GM21737 (cell line): ENCODE measurements around the gene TIMP2.
"Not testable (repeated sequence)": the region's sequence is repeated elsewhere in the genome, so short reads cannot be mapped to it uniquely, and the experiment has no call there.

Source experiments
- ATAC-seq: cut with Tn5 transposase; IDR thresholded peaks from one replicate; pipeline ENCODE4 v1.9.1; 2021; ENCODE audit warnings: mild to moderate bottlenecking, moderate library complexity; ENCODE audit not compliant: unreplicated experiment

TIMP2 gene

GRCh38 chr17:78925234-78925633 is at the start of gene TIMP2:
TSS of gene TIMP2 (minus strand) at chr17:78925387. CDS start at chr17:78925088, 299 bp downstream.
- ATAC-seq: no peak

GRCh38 chr17:78973792-78974520 is 48.8 kb upstream of the TIMP2 start:
- no peak for ATAC-seq

- ATAC-seq: no peak
These were observed 48.0 kb upstream of the TIMP2 start for GRCh38 chr17:78973196-78973595.

- no peak for ATAC-seq
These were observed 47.4 kb upstream of the TIMP2 start for GRCh38 chr17:78972507-78973105.

GRCh38 chr17:78971756-78972506 is 46.7 kb upstream of the TIMP2 start:
- no peak for ATAC-seq

- ATAC-seq: no peak
These were observed 45.9 kb upstream of the TIMP2 start for GRCh38 chr17:78970834-78971755.

GRCh38 chr17:78969865-78970264 is 44.7 kb upstream of the TIMP2 start:
- ATAC-seq: no peak

- ATAC-seq: no peak
These were observed 42.7 kb upstream of the TIMP2 start for GRCh38 chr17:78967782-78968362.

- ATAC-seq: no peak
These were observed 41.9 kb upstream of the TIMP2 start for GRCh38 chr17:78966910-78967600.

GRCh38 chr17:78966123-78966813 is 41.1 kb upstream of the TIMP2 start:
- no peak for ATAC-seq

GRCh38 chr17:78965491-78965924 is 40.3 kb upstream of the TIMP2 start:
- ATAC-seq: no peak

GRCh38 chr17:78963378-78963777 is 38.2 kb upstream of the TIMP2 start:
- ATAC-seq: no peak

- ATAC-seq: not testable (repeated sequence)
These were observed 37.8 kb upstream of the TIMP2 start for GRCh38 chr17:78962984-78963348.

GRCh38 chr17:78962345-78962983 is 37.3 kb upstream of the TIMP2 start:
- no peak for ATAC-seq

GRCh38 chr17:78961571-78961970 is 36.4 kb upstream of the TIMP2 start:
- ATAC-seq: no peak

- no peak for ATAC-seq
These were observed 35.7 kb upstream of the TIMP2 start for GRCh38 chr17:78960928-78961327.

GRCh38 chr17:78959803-78960202 is 34.6 kb upstream of the TIMP2 start:
- ATAC-seq: no peak

GRCh38 chr17:78958641-78959127 is 33.5 kb upstream of the TIMP2 start:
- no peak for ATAC-seq

- no peak for ATAC-seq
These were observed 31.9 kb upstream of the TIMP2 start for GRCh38 chr17:78957128-78957527.
